ENCODE results near the gene FOXN3.

Gene FOXN3

GRCh38 chr14:89331398-89331797 is 85.6 kb downstream of the FOXN3 start:
- TF ChIP-seq MAX (IDR thresholded peaks at IDR 0.05; ENCODE audit: low read depth, low read length): no peak
- no peak for TF ChIP-seq MYC (IDR thresholded peaks at IDR 0.05; ENCODE audit: low read depth, low read length)
- TF ChIP-seq POLR2A (IDR thresholded peaks at IDR 0.05; ENCODE audit: extremely low read depth, insufficient read length): no peak
- TF ChIP-seq CTCF (IDR thresholded peaks at IDR 0.05; ENCODE audit: low read depth, low read length): no peak
- H3K4me3 ChIP-seq (ENCODE audit: low read depth, low read length): no peak overlapping the region
- DNase-seq (ENCODE audit: low read depth): peak; percentile 23

- H3K4me3 ChIP-seq (ENCODE audit: low read depth, low read length): no peak overlapping the region
- TF ChIP-seq POLR2A (IDR thresholded peaks at IDR 0.05; ENCODE audit: extremely low read depth, insufficient read length) (no peak), MYC (IDR thresholded peaks at IDR 0.05; ENCODE audit: low read depth, low read length) (no peak), CTCF (IDR thresholded peaks at IDR 0.05; ENCODE audit: low read depth, low read length) (no peak), MAX (IDR thresholded peaks at IDR 0.05; ENCODE audit: low read depth, low read length) (no peak)
- no peak for DNase-seq (ENCODE audit: low read depth)
Observed at GRCh38 chr14:89330236-89331002, 86.6 kb downstream of the FOXN3 start.

- no peak overlapping the region for H3K4me3 ChIP-seq (ENCODE audit: low read depth, low read length)
- DNase-seq (ENCODE audit: low read depth): no peak
- TF ChIP-seq POLR2A (IDR thresholded peaks at IDR 0.05; ENCODE audit: extremely low read depth, insufficient read length) (no peak), CTCF (IDR thresholded peaks at IDR 0.05; ENCODE audit: low read depth, low read length) (no peak), MAX (IDR thresholded peaks at IDR 0.05; ENCODE audit: low read depth, low read length) (no peak), MYC (IDR thresholded peaks at IDR 0.05; ENCODE audit: low read depth, low read length) (no peak)
Observed at GRCh38 chr14:89327771-89328212, 89.2 kb downstream of the FOXN3 start.

GRCh38 chr14:89325959-89326358 is 91.1 kb downstream of the FOXN3 start:
- TF ChIP-seq POLR2A (IDR thresholded peaks at IDR 0.05; ENCODE audit: extremely low read depth, insufficient read length): no peak
- TF ChIP-seq MAX (IDR thresholded peaks at IDR 0.05; ENCODE audit: low read depth, low read length): no peak
- TF ChIP-seq MYC (IDR thresholded peaks at IDR 0.05; ENCODE audit: low read depth, low read length): no peak
- DNase-seq (ENCODE audit: low read depth): no peak
- no peak overlapping the region for H3K4me3 ChIP-seq (ENCODE audit: low read depth, low read length)

GRCh38 chr14:89325299-89325883 is 91.6 kb downstream of the FOXN3 start:
- DNase-seq (ENCODE audit: low read depth): no peak
- TF ChIP-seq MYC (IDR thresholded peaks at IDR 0.05; ENCODE audit: low read depth, low read length): no peak
- no peak for TF ChIP-seq CTCF (IDR thresholded peaks at IDR 0.05; ENCODE audit: low read depth, low read length)
- TF ChIP-seq POLR2A (IDR thresholded peaks at IDR 0.05; ENCODE audit: extremely low read depth, insufficient read length): no peak
- TF ChIP-seq MAX (IDR thresholded peaks at IDR 0.05; ENCODE audit: low read depth, low read length): no peak
- H3K4me3 ChIP-seq (ENCODE audit: low read depth, low read length): no peak overlapping the region
